Measurements from ENCODE around the gene POLR3E.

The POLR3E gene

GRCh38 chr16:22322021-22322471, 24.8 kb downstream of the POLR3E start:
- no peak overlapping the region for H3K4me3 ChIP-seq (ENCODE audit: low read length)
- no peak for DNase-seq (ENCODE audit: low read depth)
- no peak for TF ChIP-seq CTCF (conservative IDR thresholded peaks at IDR 0.05; ENCODE audit: low read length)

GRCh38 chr16:22322741-22323140, 25.5 kb downstream of the POLR3E start:
- no peak for DNase-seq (ENCODE audit: low read depth)
- TF ChIP-seq CTCF (conservative IDR thresholded peaks at IDR 0.05; ENCODE audit: low read length), result no peak

GRCh38 chr16:22323173-22323958, 26.2 kb downstream of the POLR3E start:
- no peak for DNase-seq (ENCODE audit: low read depth)
- H3K4me3 ChIP-seq (ENCODE audit: low read length), result no peak overlapping the region
- TF ChIP-seq CTCF (conservative IDR thresholded peaks at IDR 0.05; ENCODE audit: low read length), result no peak

More at GRCh38 chr16:22322741-22323140, 25.5 kb downstream of the POLR3E start:
- no peak overlapping the region for H3K4me3 ChIP-seq (ENCODE audit: low read length)

- TF ChIP-seq CTCF (conservative IDR thresholded peaks at IDR 0.05; ENCODE audit: low read length), result no peak
- H3K4me3 ChIP-seq (ENCODE audit: low read length), result no peak overlapping the region
- no peak for DNase-seq (ENCODE audit: low read depth)
Observed at GRCh38 chr16:22323959-22324786, 27.0 kb downstream of the POLR3E start.

GRCh38 chr16:22324787-22325597, 27.8 kb downstream of the POLR3E start:
- no peak for TF ChIP-seq CTCF (conservative IDR thresholded peaks at IDR 0.05; ENCODE audit: low read length)
- no peak overlapping the region for H3K4me3 ChIP-seq (ENCODE audit: low read length)
- DNase-seq (ENCODE audit: low read depth), result no peak

- TF ChIP-seq CTCF (conservative IDR thresholded peaks at IDR 0.05; ENCODE audit: low read length), result no peak
- no peak overlapping the region for H3K4me3 ChIP-seq (ENCODE audit: low read length)
- DNase-seq (ENCODE audit: low read depth), result no peak
Observed at GRCh38 chr16:22325598-22326368, 28.6 kb downstream of the POLR3E start.
